HCT116 (cell line): ENCODE data around the gene RPP25. TPM values are rescaled to one million over a fixed set of nuclear protein-coding genes. Genes with fewer than 3 reads are reported as not detected.

Source experiments
- ATAC-seq: fragments of 200-7000 bp; cut with Tn5 transposase; 2 replicates; pipeline ENCODE4 v1.9.1; 2020; ENCODE audit warnings: mild to moderate bottlenecking, moderate library complexity
- BruUV-seq: library from RNA; stranded (reverse); fragments of 400-500 nt; replicated peaks from 2 replicates; lab custom pipeline; 2021; lab: Mats Ljungman, UMichigan
- CTCF ChIA-PET: fragments of 300-600 bp; sonication (Branson Sonifier 250); formaldehyde crosslinking; loops from one replicate; lab custom pipeline; 2021; ENCODE audit warnings: antibody characterized with exemption; lab: Charles Lee
- POLR2A ChIA-PET: fragments of 300-600, 350-600 bp; sonication (Branson Sonifier 250); formaldehyde crosslinking; loops from one replicate; lab custom pipeline; 2021; ENCODE audit warnings: antibody characterized with exemption; lab: Charles Lee
- RAD21 ChIA-PET, 2 experiments: fragments of 300-600 bp; sonication (Branson Sonifier 250); formaldehyde crosslinking; loops; one replicate each; lab custom pipeline; 2023; ENCODE audit warnings: low total read pairs in 2 of 2; ENCODE audit not compliant: uncharacterized antibody in 2 of 2, unreplicated experiment in 2 of 2, low non-redundant PET in 1 of 2; lab: Charles Lee
- DNase-seq: peaks from one replicate; pipeline ENCODE4 v3.0.0-alpha.2; 2010; ENCODE audit warnings: low read depth, low spot score
- H2AFZ ChIP-seq: fragments of 200-600 bp; shearing (Covaris generic), sonication (generic); 2 replicates; pipeline ENCODE4 v1.6.1; 2017; ENCODE audit warnings: low read depth, mixed run types, mixed read lengths, antibody characterized with exemption, low read length; ENCODE audit not compliant: poor library complexity, severe bottlenecking
- H3K27ac ChIP-seq: 2 replicates; pipeline ENCODE4 v1.5.1; 2012; ENCODE audit warnings: low read depth, low read length
- H3K27me3 ChIP-seq: fragments of 200-600 bp; sonication (generic); 2 replicates; pipeline ENCODE4 v1.6.1; 2016; ENCODE audit warnings: mixed run types, low read length, mixed read lengths; ENCODE audit not compliant: insufficient read depth
- H3K36me3 ChIP-seq, 2 experiments: fragments of 200-500 bp in 1 of 2; fragments of 200-600 bp in 1 of 2; sonication (Bioruptor generic) in 1 of 2; sonication (generic) in 1 of 2; 2 replicates each; pipeline versions ENCODE4 v1.5.1 to v1.6.1; 2014 to 2016; ENCODE audit warnings: low read length in 2 of 2, inconsistent platforms in 1 of 2, mixed read lengths in 1 of 2, mixed run types in 1 of 2; ENCODE audit not compliant: insufficient read depth in 2 of 2, control insufficient read depth in 1 of 2
- H3K4me1 ChIP-seq, 2 experiments: fragments of 200-600 bp in 1 of 2; sonication (generic) in 1 of 2; 2 replicates each; pipeline versions ENCODE4 v1.5.1 to v1.6.1; 2012 to 2017; ENCODE audit warnings: low read length in 2 of 2, inconsistent platforms in 1 of 2, mild to moderate bottlenecking in 1 of 2, mixed read lengths in 1 of 2, mixed run types in 1 of 2, moderate library complexity in 1 of 2; ENCODE audit not compliant: insufficient read depth in 2 of 2, control insufficient read depth in 1 of 2
- H3K4me2 ChIP-seq: fragments of 200-600 bp; sonication (generic); 2 replicates; pipeline ENCODE4 v1.6.1; 2017; ENCODE audit warnings: mixed run types, low read length, mixed read lengths
- H3K4me3 ChIP-seq, 2 experiments: fragments of 200-600 bp in 1 of 2; sonication (generic) in 1 of 2; replicated peaks in 1 of 2; 2 replicates each; pipeline ENCODE4 v1.5.1; 2011 to 2016; ENCODE audit warnings: low read length in 2 of 2, control low read depth in 1 of 2, low read depth in 1 of 2, mild to moderate bottlenecking in 1 of 2, mixed read lengths in 1 of 2, mixed run types in 1 of 2
- H3K79me2 ChIP-seq: fragments of 200-600 bp; sonication (generic); 2 replicates; pipeline ENCODE4 v1.6.1; 2017; ENCODE audit warnings: mild to moderate bottlenecking, mixed run types, low read length, moderate library complexity, mixed read lengths; ENCODE audit not compliant: insufficient read depth
- H3K9ac ChIP-seq: fragments of 200-600 bp; sonication (generic); 2 replicates; pipeline ENCODE4 v1.6.1; 2016; ENCODE audit warnings: low read length, mixed read lengths
- H3K9me2 ChIP-seq: fragments of 200-600 bp; sonication (generic), shearing (Covaris generic); 2 replicates; pipeline ENCODE4 v1.6.1; 2017; ENCODE audit warnings: mixed run types, mild to moderate bottlenecking, moderate library complexity; ENCODE audit not compliant: insufficient read depth
- H3K9me3 ChIP-seq, 2 experiments: fragments of 200-500 bp in 1 of 2; fragments of 200-600 bp in 1 of 2; sonication (Bioruptor generic) in 1 of 2; sonication (generic) in 1 of 2; 2 replicates each; pipeline ENCODE4 v1.6.1; 2014 to 2017; ENCODE audit warnings: low read length in 2 of 2, mixed read lengths in 2 of 2, inconsistent platforms in 1 of 2, low read depth in 1 of 2, mild to moderate bottlenecking in 1 of 2, mixed run types in 1 of 2, moderate library complexity in 1 of 2; ENCODE audit not compliant: control insufficient read depth in 1 of 2, insufficient read depth in 1 of 2
- H4K20me1 ChIP-seq: fragments of 200-600 bp; sonication (generic), shearing (Covaris generic); 2 replicates; pipeline ENCODE4 v1.6.1; 2017; ENCODE audit warnings: mixed run types, mild to moderate bottlenecking, moderate library complexity; ENCODE audit not compliant: insufficient read depth
- CBX3 ChIP-seq: IDR thresholded peaks from 2 replicates; pipeline ENCODE4 v1.6.1; 2012; ENCODE audit warnings: low read depth
- EGR1 ChIP-seq: IDR thresholded peaks from 2 replicates; pipeline ENCODE4 v1.6.1; 2012; ENCODE audit warnings: low read depth
- ELF1 ChIP-seq: IDR thresholded peaks from 2 replicates; pipeline ENCODE4 v1.6.1; 2012; ENCODE audit warnings: low read depth, borderline replicate concordance
- EZH2phosphoT487 ChIP-seq: fragments of 200-600 bp; IDR thresholded peaks from 2 replicates; pipeline ENCODE4 v1.6.1; 2018; ENCODE audit warnings: antibody characterized with exemption, borderline replicate concordance
- FOSL1 ChIP-seq: IDR thresholded peaks from 2 replicates; pipeline ENCODE4 v1.6.1; 2012; ENCODE audit warnings: low read depth
- POLR2A ChIP-seq: IDR thresholded peaks from 2 replicates; pipeline ENCODE4 v1.7.0; 2011; ENCODE audit warnings: borderline replicate concordance; ENCODE audit not compliant: insufficient read depth, insufficient read length; ENCODE audit errors: extremely low read depth
- POLR2AphosphoS5 ChIP-seq: IDR thresholded peaks from 2 replicates; pipeline ENCODE4 v1.6.1; 2011; ENCODE audit warnings: mild to moderate bottlenecking, low read depth, low read length, moderate library complexity
- RAD21 ChIP-seq: IDR thresholded peaks from 2 replicates; pipeline ENCODE4 v1.6.1; 2012; ENCODE audit warnings: low read depth, mild to moderate bottlenecking
- SIN3A ChIP-seq: IDR thresholded peaks from 2 replicates; pipeline ENCODE4 v1.6.1; 2012; ENCODE audit warnings: low read depth
- SP1 ChIP-seq: IDR thresholded peaks from 2 replicates; pipeline ENCODE4 v1.6.1; 2012; ENCODE audit warnings: low read depth
- SRF ChIP-seq: IDR thresholded peaks from 2 replicates; pipeline ENCODE4 v1.6.1; 2012; ENCODE audit warnings: low read depth
- TCF7L2 ChIP-seq: IDR thresholded peaks from 2 replicates; pipeline ENCODE4 v1.7.0; 2011; ENCODE audit warnings: borderline replicate concordance, inconsistent platforms; ENCODE audit not compliant: insufficient read depth, insufficient read length; ENCODE audit errors: extremely low read depth
- ZFX ChIP-seq: fragments of 450-650 bp; IDR thresholded peaks from 2 replicates; pipeline ENCODE4 v1.6.1; 2017
- intact Hi-C: fragments of 100-400 bp; cut with micrococcal nuclease; formaldehyde crosslinking; loops from 2 replicates; pipeline ENCODE4 v1.10.0; 2022
- total RNA-seq: library from RNA; stranded (reverse); gene quantifications from one replicate; pipeline ENCODE4 v1.2.1, GENCODE V29; 2021; ENCODE audit not compliant: unreplicated experiment
- TF ChIP-seq, protein P1 (sequence below): IDR thresholded peaks from 2 replicates; pipeline ENCODE4 v1.6.1; 2012; ENCODE audit warnings: low read depth
- TF ChIP-seq, protein P2 (sequence below): IDR thresholded peaks from 2 replicates; pipeline ENCODE4 v1.6.1; 2012
- TF ChIP-seq, protein P3 (sequence below): IDR thresholded peaks from 2 replicates; pipeline ENCODE4 v1.6.1; 2012
- TF ChIP-seq, protein P4 (sequence below), 3 experiments: fragments of 200-600 bp in 1 of 3; sonication (generic) in 1 of 3; IDR thresholded peaks in 2 of 3; conservative IDR thresholded peaks in 1 of 3; 2 replicates each; pipeline ENCODE4 v1.5.1; 2012 to 2017; ENCODE audit warnings: low read depth in 2 of 3, low read length in 2 of 3, antibody characterized with exemption in 1 of 3, borderline replicate concordance in 1 of 3, control low read depth in 1 of 3, mild to moderate bottlenecking in 1 of 3, mixed read lengths in 1 of 3, mixed run types in 1 of 3, moderate library complexity in 1 of 3; ENCODE audit not compliant: insufficient read depth in 1 of 3

Gene RPP25
- total RNA-seq, 1 experiment from 2014 or later: 5.9 TPM

DNA sequence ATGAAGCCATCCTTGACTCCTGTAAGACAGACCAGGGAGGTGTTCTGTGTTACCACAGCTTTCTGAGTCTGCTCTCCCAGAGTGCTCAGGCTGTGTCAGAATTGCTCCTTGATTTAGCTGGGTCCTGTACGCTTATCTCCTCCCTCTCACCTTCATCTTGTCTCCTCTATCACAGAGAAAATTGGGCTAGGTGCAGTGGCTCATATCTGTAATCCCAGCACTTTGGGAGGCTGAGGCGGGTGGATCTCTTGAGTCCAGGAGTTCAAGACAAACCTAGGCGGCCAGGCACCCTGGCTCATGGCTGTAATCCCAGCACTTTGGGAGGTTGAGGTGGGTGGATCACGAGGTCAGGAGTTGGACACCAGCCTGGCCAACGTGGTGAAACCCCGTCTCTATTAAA lies 44.7 kb upstream of the RPP25 start:
- Histone ChIP-seq H3K27ac (no peak overlapping the region), H3K4me2 (no peak overlapping the region), H3K36me3 (no peaks in the 10 kb centered on the region), H2AFZ (no peak overlapping the region), H3K9me2 (no peaks in the 10 kb centered on the region), H3K9me3 (no peaks in the 10 kb centered on the region), H3K4me3 (no peak overlapping the region), H4K20me1 (no peaks in the 10 kb centered on the region), H3K4me1 (no peaks in the 10 kb centered on the region), H3K27me3 (peaks cover 7% of the 10 kb centered on the region; the same call in 1 of the 2 replicates), H3K79me2 (no peaks in the 10 kb centered on the region), H3K9ac (no peak overlapping the region)
- ATAC-seq (no peak), DNase-seq (no peak)
- ChIA-PET POLR2A (no interaction called here), CTCF (no interaction called here), RAD21 (no interaction called here)
- intact Hi-C loops: no loop called here
- TF ChIP-seq, protein P1, sequence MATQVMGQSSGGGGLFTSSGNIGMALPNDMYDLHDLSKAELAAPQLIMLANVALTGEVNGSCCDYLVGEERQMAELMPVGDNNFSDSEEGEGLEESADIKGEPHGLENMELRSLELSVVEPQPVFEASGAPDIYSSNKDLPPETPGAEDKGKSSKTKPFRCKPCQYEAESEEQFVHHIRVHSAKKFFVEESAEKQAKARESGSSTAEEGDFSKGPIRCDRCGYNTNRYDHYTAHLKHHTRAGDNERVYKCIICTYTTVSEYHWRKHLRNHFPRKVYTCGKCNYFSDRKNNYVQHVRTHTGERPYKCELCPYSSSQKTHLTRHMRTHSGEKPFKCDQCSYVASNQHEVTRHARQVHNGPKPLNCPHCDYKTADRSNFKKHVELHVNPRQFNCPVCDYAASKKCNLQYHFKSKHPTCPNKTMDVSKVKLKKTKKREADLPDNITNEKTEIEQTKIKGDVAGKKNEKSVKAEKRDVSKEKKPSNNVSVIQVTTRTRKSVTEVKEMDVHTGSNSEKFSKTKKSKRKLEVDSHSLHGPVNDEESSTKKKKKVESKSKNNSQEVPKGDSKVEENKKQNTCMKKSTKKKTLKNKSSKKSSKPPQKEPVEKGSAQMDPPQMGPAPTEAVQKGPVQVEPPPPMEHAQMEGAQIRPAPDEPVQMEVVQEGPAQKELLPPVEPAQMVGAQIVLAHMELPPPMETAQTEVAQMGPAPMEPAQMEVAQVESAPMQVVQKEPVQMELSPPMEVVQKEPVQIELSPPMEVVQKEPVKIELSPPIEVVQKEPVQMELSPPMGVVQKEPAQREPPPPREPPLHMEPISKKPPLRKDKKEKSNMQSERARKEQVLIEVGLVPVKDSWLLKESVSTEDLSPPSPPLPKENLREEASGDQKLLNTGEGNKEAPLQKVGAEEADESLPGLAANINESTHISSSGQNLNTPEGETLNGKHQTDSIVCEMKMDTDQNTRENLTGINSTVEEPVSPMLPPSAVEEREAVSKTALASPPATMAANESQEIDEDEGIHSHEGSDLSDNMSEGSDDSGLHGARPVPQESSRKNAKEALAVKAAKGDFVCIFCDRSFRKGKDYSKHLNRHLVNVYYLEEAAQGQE: no peak
- BruUV-seq: no TSS peak

DNA sequence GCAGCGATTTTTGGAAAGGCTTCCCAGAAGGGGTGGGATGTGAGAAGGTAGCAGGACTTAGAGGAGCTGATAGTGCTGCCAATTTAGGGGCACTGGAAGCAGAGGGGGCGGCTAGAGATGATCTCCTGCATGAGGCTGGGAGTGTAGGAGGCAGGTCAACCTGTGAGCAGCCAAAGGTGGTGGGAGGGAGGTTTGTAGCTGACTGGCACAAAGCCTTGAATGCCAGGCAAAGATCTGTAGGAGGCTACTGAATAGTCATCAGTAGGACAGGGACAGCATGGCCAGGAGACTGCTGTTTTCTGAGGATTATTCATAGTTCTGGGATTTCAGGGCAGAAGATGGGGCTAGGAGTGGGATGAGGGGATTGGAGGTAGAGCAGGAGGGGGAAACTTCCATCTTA lies 41.0 kb upstream of the RPP25 start:
- no peak overlapping the region for H3K27ac ChIP-seq
- peaks cover 7% of the 10 kb centered on the region; the same call in 1 of the 2 replicates for H3K27me3 ChIP-seq
- H3K4me2 ChIP-seq: no peak overlapping the region
- ChIA-PET CTCF (no interaction called here), POLR2A (no interaction called here), RAD21 (no interaction called here)
- no peak for DNase-seq
- H3K9me2 ChIP-seq: no peaks in the 10 kb centered on the region
- H2AFZ ChIP-seq: no peak overlapping the region
- no peak overlapping the region for H3K4me3 ChIP-seq
- H3K36me3 ChIP-seq: no peaks in the 10 kb centered on the region
- no peaks in the 10 kb centered on the region for H3K79me2 ChIP-seq
- H3K9me3 ChIP-seq: no peaks in the 10 kb centered on the region
- no peak for ATAC-seq
- H3K4me1 ChIP-seq: peaks cover 0 to 5% of the 10 kb centered on the region in 2 experiments; a peak in 1 of 4 replicates
- no TSS peak for BruUV-seq
- no peak overlapping the region for H3K9ac ChIP-seq
- intact Hi-C loops: no loop called here
- H4K20me1 ChIP-seq: no peaks in the 10 kb centered on the region
- TF ChIP-seq EGR1 (no peak), POLR2A (no peak), EZH2phosphoT487 (no peak), SRF (no peak), ZFX (no peak), POLR2AphosphoS5 (no peak), ELF1 (no peak), SP1 (no peak), TCF7L2 (no peak), SIN3A (no peak), CBX3 (no peak), RAD21 (no peak), FOSL1 (no peak)
- TF ChIP-seq, protein P2, sequence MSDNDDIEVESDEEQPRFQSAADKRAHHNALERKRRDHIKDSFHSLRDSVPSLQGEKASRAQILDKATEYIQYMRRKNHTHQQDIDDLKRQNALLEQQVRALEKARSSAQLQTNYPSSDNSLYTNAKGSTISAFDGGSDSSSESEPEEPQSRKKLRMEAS: no peak
- TF ChIP-seq, protein P3, sequence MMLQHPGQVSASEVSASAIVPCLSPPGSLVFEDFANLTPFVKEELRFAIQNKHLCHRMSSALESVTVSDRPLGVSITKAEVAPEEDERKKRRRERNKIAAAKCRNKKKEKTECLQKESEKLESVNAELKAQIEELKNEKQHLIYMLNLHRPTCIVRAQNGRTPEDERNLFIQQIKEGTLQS: no peak
- TF ChIP-seq, protein P4, sequence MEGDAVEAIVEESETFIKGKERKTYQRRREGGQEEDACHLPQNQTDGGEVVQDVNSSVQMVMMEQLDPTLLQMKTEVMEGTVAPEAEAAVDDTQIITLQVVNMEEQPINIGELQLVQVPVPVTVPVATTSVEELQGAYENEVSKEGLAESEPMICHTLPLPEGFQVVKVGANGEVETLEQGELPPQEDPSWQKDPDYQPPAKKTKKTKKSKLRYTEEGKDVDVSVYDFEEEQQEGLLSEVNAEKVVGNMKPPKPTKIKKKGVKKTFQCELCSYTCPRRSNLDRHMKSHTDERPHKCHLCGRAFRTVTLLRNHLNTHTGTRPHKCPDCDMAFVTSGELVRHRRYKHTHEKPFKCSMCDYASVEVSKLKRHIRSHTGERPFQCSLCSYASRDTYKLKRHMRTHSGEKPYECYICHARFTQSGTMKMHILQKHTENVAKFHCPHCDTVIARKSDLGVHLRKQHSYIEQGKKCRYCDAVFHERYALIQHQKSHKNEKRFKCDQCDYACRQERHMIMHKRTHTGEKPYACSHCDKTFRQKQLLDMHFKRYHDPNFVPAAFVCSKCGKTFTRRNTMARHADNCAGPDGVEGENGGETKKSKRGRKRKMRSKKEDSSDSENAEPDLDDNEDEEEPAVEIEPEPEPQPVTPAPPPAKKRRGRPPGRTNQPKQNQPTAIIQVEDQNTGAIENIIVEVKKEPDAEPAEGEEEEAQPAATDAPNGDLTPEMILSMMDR (IDR thresholded peaks at IDR 0.05 in 2 of 3, conservative IDR thresholded peaks at IDR 0.05 in 1 of 3; ENCODE audit: borderline replicate concordance in 1 of 3, insufficient read depth in 1 of 3, low read depth in 2 of 3, low read length in 2 of 3): no peak
